IMR-90 (cell line): Measurements from ENCODE around the gene KLK14. TPM values are rescaled to one million over a fixed set of nuclear protein-coding genes. Genes with fewer than 3 reads are reported as not detected.

Experiments used
- ATAC-seq: fragments of 200-7000 bp; cut with Tn5 transposase; 2 replicates; pipeline ENCODE4 v1.9.1; 2020; ENCODE audit warnings: low read depth, mild to moderate bottlenecking, moderate library complexity
- BruUV-seq: library from RNA; stranded (reverse); fragments of 400-500 nt; replicated peaks from 2 replicates; lab custom pipeline; 2021; lab: Mats Ljungman, UMichigan
- CTCF ChIA-PET: fragments of 300-600 bp; formaldehyde crosslinking; extraction: SDS; loops from one replicate; lab custom pipeline; 2021; ENCODE audit warnings: antibody characterized with exemption; lab: Yijun Ruan, JAX
- POLR2A ChIA-PET: fragments of 300-600 bp; sonication (Branson Sonifier 250); formaldehyde crosslinking; loops from one replicate; lab custom pipeline; 2022; ENCODE audit warnings: antibody characterized with exemption; ENCODE audit not compliant: unreplicated experiment; lab: Charles Lee
- DNase-seq: peaks from one replicate; pipeline ENCODE4 v3.0.0; 2013
- H2AFZ ChIP-seq: replicated peaks from 2 replicates; pipeline ENCODE3; 2013; ENCODE audit warnings: low read length, mild to moderate bottlenecking; ENCODE audit not compliant: poor library complexity
- H2AK5ac ChIP-seq: 2 replicates; pipeline ENCODE4 v1.6.1; 2013; ENCODE audit warnings: low read depth, low read length, inconsistent platforms
- H2AK9ac ChIP-seq: replicated peaks from 2 replicates; pipeline ENCODE3; 2013; ENCODE audit warnings: mild to moderate bottlenecking, low read depth, low read length, moderate library complexity; ENCODE audit not compliant: poor library complexity
- H2BK120ac ChIP-seq: 2 replicates; pipeline ENCODE4 v1.6.1; 2013; ENCODE audit warnings: low read depth, low read length, inconsistent platforms
- H2BK15ac ChIP-seq: 3 replicates; pipeline ENCODE4 v1.6.1; 2013; ENCODE audit warnings: low read depth, low read length, inconsistent platforms
- H2BK20ac ChIP-seq: 2 replicates; pipeline ENCODE4 v1.6.1; 2013; ENCODE audit warnings: low read depth, mild to moderate bottlenecking, inconsistent platforms, low read length, moderate library complexity
- H2BK5ac ChIP-seq: 2 replicates; pipeline ENCODE4 v1.6.1; 2013; ENCODE audit warnings: mild to moderate bottlenecking, low read depth, low read length, inconsistent platforms; ENCODE audit not compliant: poor library complexity, severe bottlenecking
- H3K14ac ChIP-seq: replicated peaks from 2 replicates; pipeline ENCODE4 v1.6.1; 2013; ENCODE audit warnings: low read depth, low read length, inconsistent platforms
- H3K18ac ChIP-seq: 2 replicates; pipeline ENCODE4 v1.6.1; 2013; ENCODE audit warnings: low read depth, low read length, control low read depth
- H3K23ac ChIP-seq: 2 replicates; pipeline ENCODE4 v1.6.1; 2013; ENCODE audit warnings: low read depth, low read length, inconsistent platforms
- H3K27ac ChIP-seq: 2 replicates; pipeline ENCODE4 v1.5.1; 2013; ENCODE audit warnings: mild to moderate bottlenecking, control low read depth, low read length; ENCODE audit not compliant: insufficient read depth
- H3K27me3 ChIP-seq: 2 replicates; pipeline ENCODE4 v1.6.1; 2013; ENCODE audit warnings: low read length; ENCODE audit not compliant: control insufficient read depth, insufficient read depth
- H3K36me3 ChIP-seq: 2 replicates; pipeline ENCODE4 v1.6.1; 2013; ENCODE audit warnings: low read length, mixed read lengths; ENCODE audit not compliant: control insufficient read depth, insufficient read depth
- H3K4ac ChIP-seq: 2 replicates; pipeline ENCODE4 v1.6.1; 2013; ENCODE audit warnings: low read depth, low read length, inconsistent platforms
- H3K4me1 ChIP-seq: 2 replicates; pipeline ENCODE4 v1.6.1; 2013; ENCODE audit warnings: low read length, mixed read lengths; ENCODE audit not compliant: control insufficient read depth, insufficient read depth
- H3K4me2 ChIP-seq: 2 replicates; pipeline ENCODE4 v1.6.1; 2013; ENCODE audit warnings: low read depth, mild to moderate bottlenecking, control low read depth, low read length, moderate library complexity
- H3K4me3 ChIP-seq: 2 replicates; pipeline ENCODE4 v1.5.1; 2013; ENCODE audit warnings: low read depth, mild to moderate bottlenecking, control low read depth, low read length, moderate library complexity; ENCODE audit not compliant: insufficient read depth
- H3K56ac ChIP-seq: 2 replicates; pipeline ENCODE4 v1.6.1; 2013; ENCODE audit warnings: low read length, inconsistent platforms; ENCODE audit not compliant: insufficient read depth; ENCODE audit errors: extremely low read depth
- H3K79me1 ChIP-seq, 2 experiments: 2 replicates each; pipeline ENCODE4 v1.6.1; 2013; ENCODE audit warnings: low read length in 2 of 2, inconsistent platforms in 1 of 2, low read depth in 1 of 2
- H3K9ac ChIP-seq: 2 replicates; pipeline ENCODE4 v1.6.1; 2013; ENCODE audit warnings: low read depth, low read length, control low read depth
- H3K9me1 ChIP-seq: 2 replicates; pipeline ENCODE4 v1.6.1; 2013; ENCODE audit warnings: low read length, inconsistent platforms; ENCODE audit not compliant: insufficient read depth
- H3K9me3 ChIP-seq: 2 replicates; pipeline ENCODE4 v1.6.1; 2013; ENCODE audit warnings: low read length; ENCODE audit not compliant: control insufficient read depth, insufficient read depth
- H4K20me1 ChIP-seq: 2 replicates; pipeline ENCODE4 v1.6.1; 2013; ENCODE audit warnings: low read length, inconsistent platforms; ENCODE audit not compliant: insufficient read depth
- H4K5ac ChIP-seq: 2 replicates; pipeline ENCODE4 v1.6.1; 2013; ENCODE audit warnings: mild to moderate bottlenecking, low read depth, low read length, control low read depth
- H4K8ac ChIP-seq, 2 experiments: 2 replicates each; pipeline ENCODE4 v1.6.1; 2013; ENCODE audit warnings: low read depth in 2 of 2, low read length in 2 of 2, control low read depth in 1 of 2, inconsistent platforms in 1 of 2
- H4K91ac ChIP-seq: 2 replicates; pipeline ENCODE4 v1.6.1; 2013; ENCODE audit warnings: low read depth, low read length, inconsistent platforms; ENCODE audit not compliant: insufficient read depth
- CHD1 ChIP-seq: IDR thresholded peaks from 2 replicates; pipeline ENCODE4 v1.6.1; 2012; ENCODE audit warnings: low read depth, low read length, improper control_type of control experiment
- ELK1 ChIP-seq: fragments of 150-350 bp; IDR thresholded peaks from 2 replicates; pipeline ENCODE4 v1.6.1; 2016; ENCODE audit warnings: low read depth, mild to moderate bottlenecking, low read length, moderate library complexity, borderline replicate concordance
- MAZ ChIP-seq: IDR thresholded peaks from 2 replicates; pipeline ENCODE4 v1.6.1; 2012; ENCODE audit warnings: low read depth, mild to moderate bottlenecking, low read length, improper control_type of control experiment, moderate library complexity, borderline replicate concordance
- MXI1 ChIP-seq: IDR thresholded peaks from 2 replicates; pipeline ENCODE4 v1.6.1; 2012; ENCODE audit warnings: low read depth, mild to moderate bottlenecking, low read length, moderate library complexity, borderline replicate concordance
- POLR2A ChIP-seq: IDR thresholded peaks from 2 replicates; pipeline ENCODE4 v1.6.1; 2012; ENCODE audit warnings: mild to moderate bottlenecking, low read depth, low read length
- RAD21 ChIP-seq: IDR thresholded peaks from 2 replicates; pipeline ENCODE4 v1.6.1; 2012; ENCODE audit warnings: low read length, improper control_type of control experiment
- RCOR1 ChIP-seq: IDR thresholded peaks from 2 replicates; pipeline ENCODE4 v1.6.1; 2012; ENCODE audit warnings: mild to moderate bottlenecking, low read length, improper control_type of control experiment; ENCODE audit not compliant: insufficient replicate concordance
- RFX5 ChIP-seq: IDR thresholded peaks from 2 replicates; pipeline ENCODE4 v1.8.0; 2012; ENCODE audit warnings: low read depth, mild to moderate bottlenecking, low read length, moderate library complexity
- WGBS, 2 experiments: methylation state at CpG; one replicate each; pipeline versions ENCODE4 v1.1.5 to v1.1.7; 2013; ENCODE audit warnings: missing lambda C conversion rate in 2 of 2; ENCODE audit not compliant: insufficient read length in 1 of 2; ENCODE audit errors: extremely low coverage in 2 of 2; 5-methylcytosine and 5-hydroxymethylcytosine counted together
- dilution Hi-C: fragments of 300-500 bp; cut with HindIII; formaldehyde crosslinking; loops from one replicate; pipeline ENCODE4 v1.14.3; 2018; ENCODE audit warnings: low sequenced_read_pairs; ENCODE audit not compliant: unreplicated experiment
- in situ Hi-C: fragments of 300-500 bp; cut with MboI; formaldehyde crosslinking; loops from 3 replicates; pipeline ENCODE4 v1.14.3; 2019; ENCODE audit warnings: low sequenced_read_pairs, inconsistent platforms, mixed read lengths
- intact Hi-C: fragments of 100-400 bp; cut with micrococcal nuclease; formaldehyde crosslinking; loops from 2 replicates; pipeline ENCODE4 v1.10.0; 2022
- polyA plus RNA-seq, 3 experiments: library from polyadenylated mRNA; depleted of rRNA; stranded (reverse); fragments of >200 nt; gene quantifications; 2 replicates each; pipeline ENCODE4 v1.2.3, GENCODE V29; 2012; ENCODE audit warnings: low replicate concordance in 1 of 3
- total RNA-seq: library from RNA; depleted of rRNA; stranded (reverse); fragments of >200 nt; gene quantifications from 2 replicates; pipeline ENCODE4 v1.2.3, GENCODE V29; 2012

KLK14 gene
- total and polyA plus RNA-seq, 2 of the 4 experiments (the other 2 are of a cell fraction), result not detected

DNA sequence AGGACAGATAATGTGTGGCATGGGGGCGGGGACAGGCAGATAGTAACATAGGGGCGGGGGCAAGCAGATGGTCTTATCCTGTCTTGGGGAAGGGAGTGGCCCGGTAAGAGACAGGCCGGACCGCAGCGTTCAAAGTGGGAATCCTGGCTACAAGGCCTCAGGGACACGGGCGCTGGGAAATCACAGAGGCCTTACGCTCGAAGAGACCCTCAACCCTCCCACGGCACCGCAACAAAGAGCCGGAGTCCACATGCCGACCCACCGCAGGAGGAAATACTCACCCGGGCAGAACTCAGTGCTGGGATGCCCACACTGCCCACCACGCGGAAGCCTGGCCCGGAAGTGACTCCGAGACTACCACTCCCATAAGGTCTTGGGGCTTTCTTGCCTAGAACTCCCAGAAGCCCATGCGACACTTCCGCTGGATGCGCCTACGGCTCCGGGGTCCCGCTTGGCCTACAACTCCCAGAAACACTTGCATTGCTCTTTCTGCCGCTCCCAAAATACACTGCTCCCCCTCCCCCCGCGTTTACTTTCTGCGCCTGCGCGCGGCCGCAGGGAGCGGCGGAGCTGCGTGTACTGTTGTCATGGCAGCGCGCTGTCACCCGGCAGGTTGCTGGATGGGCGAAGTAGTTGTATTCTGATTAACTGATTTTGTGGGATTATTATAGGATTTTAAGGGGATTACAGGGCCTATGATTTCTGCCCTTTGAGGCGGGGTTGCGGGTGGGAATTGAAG is 25.5 kb upstream of the KLK14 start, which contains the start of gene CTU1:
Gene CTU1, minus strand, starts transcription at position 344 of the 739 bp plus-strand sequence. CDS start 3,840 bp downstream, outside the sequence.
- Histone ChIP-seq H3K4me1 (no peaks in the 10 kb centered on the region), H3K18ac (no peak within 1 kb of the TSS), H3K56ac (peak within 1 kb of the TSS; percentile 54; the same call in 1 of the 2 replicates), H2AFZ (peak within 1 kb of the TSS; percentile 98), H3K14ac (peak within 1 kb of the TSS; percentile 73), H2BK5ac (peak within 1 kb of the TSS; percentile 3), H4K5ac (peak within 1 kb of the TSS; percentile 56), H2BK20ac (no peak within 1 kb of the TSS), H3K9ac (peak within 1 kb of the TSS; percentile 71), H3K9me1 (peaks cover 9% of the 10 kb centered on the region; the same call in 1 of the 2 replicates), H2AK9ac (peak within 1 kb of the TSS; percentile 74), H4K8ac (peak within 1 kb of the TSS; percentile 79 to 91), H3K4me3 (peak within 1 kb of the TSS; percentile 63), H2BK15ac (no peak within 1 kb of the TSS), H3K4me2 (peak within 1 kb of the TSS; percentile 87), H3K9me3 (no peaks in the 10 kb centered on the region), H3K23ac (no peak within 1 kb of the TSS), H3K79me1 (peaks cover 21 to 29% of the 10 kb centered on the region in 2 experiments), H3K4ac (peak within 1 kb of the TSS; percentile 81), H4K91ac (peak within 1 kb of the TSS; percentile 65), H4K20me1 (no peaks in the 10 kb centered on the region), H3K27me3 (peaks cover under 1% of the 10 kb centered on the region), H3K27ac (peak within 1 kb of the TSS; percentile 59), H3K36me3 (peaks cover 8% of the 10 kb centered on the region; the same call in 1 of the 2 replicates), H2BK120ac (no peak within 1 kb of the TSS), H2AK5ac (peak within 1 kb of the TSS; percentile 61)
- dilution Hi-C loops, result no loop called here
- peak; percentile 97 for ATAC-seq
- TF ChIP-seq MAZ (peak; percentile 83; the same call in 1 of the 2 replicates), CHD1 (no peak), MXI1 (peak; percentile 98), RAD21 (no peak), RCOR1 (no peak), POLR2A (peak; percentile 82), RFX5 (peak; percentile 85), ELK1 (peak; percentile 68; the same call in 1 of the 2 replicates)
- no TSS peak for BruUV-seq
- in situ Hi-C loops, result no loop called here
- CTCF ChIA-PET, result no interaction called here
- intact Hi-C loops, result loop anchor here (2.0 to 10.0 kb wide), 4 partner anchors 61 to 484 kb away; partner anchors contain the start of gene CLEC11A
- POLR2A ChIA-PET, result no interaction called here
- WGBS, 2 experiments, result 0% methylated on average over 18 of the region's 43 CpGs; no CpG with 5 or more reads in 1 of the 2 experiments
- peak; percentile 99 for DNase-seq
